Gastroesophageal sphincter (tissue), 4 donors: ENCODE data around the gene GSTCD. TPM values are rescaled to one million over a fixed set of nuclear protein-coding genes. Genes with fewer than 3 reads are reported as not detected.
A peak's percentile ranks its signal among the peaks of the same experiment; 100 is the strongest.

Experiments
- ATAC-seq: fragments of 150-250 bp; one replicate; pipeline ENCODE4 v1.9.1; 2016; ENCODE audit warnings: mild to moderate bottlenecking, moderate library complexity
- H3K27ac ChIP-seq, 4 donors: fragments of 200-600 bp; sonication (generic) in 3 of 4; 1 replicate in 3 of 4; 2 replicates in 1 of 4; pipeline ENCODE4 v1.5.1; 2016 to 2019
- H3K27me3 ChIP-seq: fragments of 200-600 bp; sonication (generic); one replicate; pipeline ENCODE4 v1.5.1; 2019
- H3K36me3 ChIP-seq, 2 donors: fragments of 200-600 bp; sonication (generic); one replicate each; pipeline ENCODE4 v1.5.1; 2019; ENCODE audit warnings: control low read depth in 1 of 2
- H3K4me1 ChIP-seq, 3 donors: fragments of 200-600 bp; sonication (generic); 1 replicate in 2 of 3; 2 replicates in 1 of 3; pipeline ENCODE4 v1.5.1; 2016 to 2019; ENCODE audit warnings: control low read depth in 2 of 3
- H3K4me3 ChIP-seq, 2 donors: fragments of 200-600 bp; sonication (generic); one replicate each; pipeline ENCODE4 v1.5.1; 2019; ENCODE audit warnings: mild to moderate bottlenecking in 1 of 2, moderate library complexity in 1 of 2
- H3K9me3 ChIP-seq, 3 donors: fragments of 200-600 bp; sonication (generic); one replicate each; pipeline ENCODE4 v1.5.1; 2017 to 2019; ENCODE audit warnings: control low read depth in 2 of 3
- EP300 ChIP-seq: sonication (generic); formaldehyde crosslinking; IDR thresholded peaks from one replicate; pipeline ENCODE4 v1.6.1; 2017; ENCODE audit warnings: antibody characterized with exemption, mild to moderate bottlenecking
- POLR2A ChIP-seq, 2 donors: fragments of 450-650 bp; IDR thresholded peaks; one replicate each; pipeline ENCODE4 v1.6.1; 2017; ENCODE audit warnings: antibody characterized with exemption in 2 of 2, mild to moderate bottlenecking in 2 of 2, moderate library complexity in 1 of 2
- POLR2AphosphoS5 ChIP-seq: sonication (generic); formaldehyde crosslinking; IDR thresholded peaks from one replicate; pipeline ENCODE4 v1.6.1; 2017; ENCODE audit warnings: antibody characterized with exemption
- WGBS, 2 donors: methylation state at CpG; one replicate each; pipeline ENCODE4 v1.1.5; 2018; ENCODE audit warnings: low coverage in 1 of 2; 5-methylcytosine and 5-hydroxymethylcytosine counted together
- total RNA-seq, 4 donors: library from RNA; depleted of rRNA; stranded (reverse); fragments of >200 nt; gene quantifications; one replicate each; pipeline ENCODE4 v1.1.0, GENCODE V29; 2016
- TF ChIP-seq, protein P1 (sequence below), 4 experiments: fragments of 200-600 bp in 2 of 4; fragments of 450-650 bp in 2 of 4; sonication (generic) in 1 of 4; IDR thresholded peaks; one replicate each; pipeline ENCODE4 v1.5.1; 2017 to 2019; ENCODE audit warnings: antibody characterized with exemption in 4 of 4, mild to moderate bottlenecking in 2 of 4, moderate library complexity in 2 of 4

The GSTCD gene
- total RNA-seq, 4 donors from 2014 or later, result 11.1 to 12.9 (median 12.2) TPM

DNA sequence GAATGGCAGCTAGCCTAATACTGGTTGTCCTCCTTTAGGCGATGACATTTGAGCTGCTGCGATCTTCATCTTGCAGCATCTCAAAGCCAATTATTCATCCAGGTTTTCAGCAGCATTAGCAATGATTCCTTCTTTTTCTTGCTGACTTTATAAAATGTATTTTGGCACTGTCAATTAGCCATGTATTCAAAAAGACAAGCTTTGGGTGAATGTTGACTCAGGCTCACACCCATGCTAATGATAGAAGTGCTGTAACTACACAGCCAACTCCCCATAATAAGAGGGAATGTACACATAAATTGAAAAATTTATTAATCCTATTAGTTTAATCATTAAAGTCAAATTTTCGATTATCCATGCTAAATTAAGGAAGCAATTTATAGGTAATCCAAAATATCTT, 162.4 kb downstream of the GSTCD start:
- ATAC-seq, result no peak
- Histone ChIP-seq H3K4me3 (no peak overlapping the region), H3K27ac (no peak overlapping the region), H3K4me1 (peaks cover 0 to 11% (median 0%) of the 10 kb centered on the region in 3 donors), H3K36me3 (no peaks in the 10 kb centered on the region), H3K9me3 (no peaks in the 10 kb centered on the region), H3K27me3 (no peaks in the 10 kb centered on the region)
- 79 to 87% methylated on average over 1 to 3 of the region's 3 CpGs for WGBS, 2 donors
- TF ChIP-seq POLR2A (IDR thresholded peaks at IDR 0.05), result no peak
- TF ChIP-seq, protein P1, sequence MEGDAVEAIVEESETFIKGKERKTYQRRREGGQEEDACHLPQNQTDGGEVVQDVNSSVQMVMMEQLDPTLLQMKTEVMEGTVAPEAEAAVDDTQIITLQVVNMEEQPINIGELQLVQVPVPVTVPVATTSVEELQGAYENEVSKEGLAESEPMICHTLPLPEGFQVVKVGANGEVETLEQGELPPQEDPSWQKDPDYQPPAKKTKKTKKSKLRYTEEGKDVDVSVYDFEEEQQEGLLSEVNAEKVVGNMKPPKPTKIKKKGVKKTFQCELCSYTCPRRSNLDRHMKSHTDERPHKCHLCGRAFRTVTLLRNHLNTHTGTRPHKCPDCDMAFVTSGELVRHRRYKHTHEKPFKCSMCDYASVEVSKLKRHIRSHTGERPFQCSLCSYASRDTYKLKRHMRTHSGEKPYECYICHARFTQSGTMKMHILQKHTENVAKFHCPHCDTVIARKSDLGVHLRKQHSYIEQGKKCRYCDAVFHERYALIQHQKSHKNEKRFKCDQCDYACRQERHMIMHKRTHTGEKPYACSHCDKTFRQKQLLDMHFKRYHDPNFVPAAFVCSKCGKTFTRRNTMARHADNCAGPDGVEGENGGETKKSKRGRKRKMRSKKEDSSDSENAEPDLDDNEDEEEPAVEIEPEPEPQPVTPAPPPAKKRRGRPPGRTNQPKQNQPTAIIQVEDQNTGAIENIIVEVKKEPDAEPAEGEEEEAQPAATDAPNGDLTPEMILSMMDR (IDR thresholded peaks at IDR 0.05), result no peak
- TF ChIP-seq POLR2AphosphoS5, result no peak
- TF ChIP-seq EP300, result no peak

DNA sequence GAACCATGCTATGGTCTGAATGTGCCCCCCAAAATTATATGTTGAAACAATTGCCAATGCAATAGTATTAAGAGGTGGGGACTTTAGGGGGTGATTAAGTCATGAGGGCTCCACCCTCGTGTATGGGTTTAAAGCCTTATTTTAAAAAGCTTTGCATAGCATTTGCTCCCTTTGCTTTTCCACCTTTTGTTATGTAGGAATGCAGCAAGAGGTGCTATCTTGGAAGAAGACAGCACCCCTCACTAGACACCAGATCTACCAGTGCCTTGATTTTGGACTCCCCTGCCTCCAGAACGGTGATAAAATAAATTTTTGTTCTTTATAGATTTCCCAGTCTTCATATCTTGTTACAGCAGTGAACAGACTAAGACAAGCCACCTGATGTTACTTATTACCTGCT, 163.4 kb downstream of the GSTCD start:
- peaks cover 0 to 11% (median 0%) of the 10 kb centered on the region in 3 donors for H3K4me1 ChIP-seq
- WGBS, 2 donors, result 56 to 67% methylated on average over 1 to 2 of the region's 2 CpGs
- H3K36me3 ChIP-seq, result no peaks in the 10 kb centered on the region
- ATAC-seq, result no peak
- no peak overlapping the region for H3K4me3 ChIP-seq
- no peaks in the 10 kb centered on the region for H3K27me3 ChIP-seq
- no peak overlapping the region for H3K27ac ChIP-seq
- TF ChIP-seq EP300 (no peak), POLR2A (IDR thresholded peaks at IDR 0.05) (no peak), POLR2AphosphoS5 (no peak)
- TF ChIP-seq, protein P1 (IDR thresholded peaks at IDR 0.05), result no peak
- no peaks in the 10 kb centered on the region for H3K9me3 ChIP-seq

DNA sequence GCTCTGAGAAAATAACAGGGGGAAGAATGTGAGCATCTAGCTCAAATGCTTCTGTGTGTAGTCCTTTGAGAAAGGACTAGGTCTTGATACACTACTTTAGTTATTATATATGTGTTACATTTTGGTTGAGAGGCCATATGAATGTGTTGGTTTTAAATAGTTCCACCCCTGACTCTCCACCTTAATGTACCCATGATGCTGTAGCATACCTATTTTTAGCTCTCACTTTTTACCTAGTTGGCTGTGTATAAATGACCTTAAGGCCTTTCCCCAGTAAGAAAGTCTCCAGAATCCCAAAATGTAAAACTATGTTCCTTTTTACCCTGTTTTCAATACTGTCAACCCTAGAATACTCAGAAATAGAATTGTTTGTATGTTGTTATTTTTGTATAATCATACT, 166.6 kb downstream of the GSTCD start:
- TF ChIP-seq EP300 (no peak), POLR2AphosphoS5 (no peak), POLR2A (IDR thresholded peaks at IDR 0.05) (no peak)
- TF ChIP-seq, protein P1 (IDR thresholded peaks at IDR 0.05), result no peak
- Histone ChIP-seq H3K9me3 (no peaks in the 10 kb centered on the region), H3K27me3 (no peaks in the 10 kb centered on the region), H3K4me3 (no peak overlapping the region), H3K36me3 (no peaks in the 10 kb centered on the region), H3K4me1 (peaks cover 0 to 22% (median 0%) of the 10 kb centered on the region in 3 donors), H3K27ac (peak overlapping the region in 2 of 4 donors; percentile 7)
- no peak for ATAC-seq

DNA sequence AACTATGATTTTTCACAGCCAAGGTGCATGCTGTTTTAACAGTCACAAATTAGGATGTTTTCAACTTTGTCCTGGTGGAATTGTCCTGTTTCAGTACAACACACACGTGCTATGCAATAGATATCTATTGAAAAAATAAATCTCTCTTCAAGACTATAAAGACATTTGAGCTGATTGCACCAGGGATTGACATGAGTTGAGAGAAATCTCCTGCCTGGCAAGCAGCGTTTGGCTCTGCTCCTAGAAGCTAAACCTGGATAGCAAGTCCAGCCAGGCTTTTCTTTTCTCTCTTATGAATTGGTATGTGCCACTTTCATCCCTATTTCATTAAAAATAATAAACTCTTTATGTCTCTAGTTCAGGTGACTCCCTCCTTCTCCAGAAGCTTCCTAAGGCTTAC, 170.1 kb downstream of the GSTCD start:
- no peak for ATAC-seq
- Histone ChIP-seq H3K4me1 (peaks cover 0 to 22% (median 0%) of the 10 kb centered on the region in 3 donors), H3K27me3 (no peaks in the 10 kb centered on the region), H3K4me3 (no peak overlapping the region), H3K36me3 (no peaks in the 10 kb centered on the region), H3K27ac (no peak overlapping the region), H3K9me3 (no peaks in the 10 kb centered on the region)
- no peak for TF ChIP-seq POLR2AphosphoS5
- TF ChIP-seq EP300, result no peak
- TF ChIP-seq, protein P1 (IDR thresholded peaks at IDR 0.05), result no peak
- no peak for TF ChIP-seq POLR2A (IDR thresholded peaks at IDR 0.05)
- WGBS, 2 donors, result 34 to 45% methylated on average over 2 of the region's 2 CpGs

DNA sequence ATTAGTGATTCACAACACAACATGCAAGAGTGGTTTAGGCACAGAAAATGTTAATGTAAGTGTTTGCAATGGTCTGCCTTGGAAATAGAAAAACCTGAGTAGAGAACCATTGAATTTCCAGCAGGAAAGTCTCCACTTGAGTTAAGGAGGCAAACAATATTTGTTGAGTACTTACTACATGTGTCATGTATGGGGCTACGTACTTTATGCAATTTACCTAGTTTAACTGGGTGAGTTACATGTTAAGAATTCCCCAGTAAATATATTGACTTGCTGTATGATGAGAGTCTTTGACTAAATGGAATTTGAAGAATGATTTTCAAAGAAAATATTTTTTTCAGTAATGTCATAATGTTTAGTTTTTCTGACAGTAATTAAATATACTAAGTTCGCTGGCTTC, 178.9 kb downstream of the GSTCD start:
- no peak overlapping the region for H3K4me3 ChIP-seq
- H3K4me1 ChIP-seq, result peaks cover 0 to 14% (median 0%) of the 10 kb centered on the region in 3 donors
- peak overlapping the region in 3 of 4 donors; percentile 4 to 48 (median 22) for H3K27ac ChIP-seq
- H3K9me3 ChIP-seq, result no peaks in the 10 kb centered on the region
- 34 to 75% methylated on average over 2 of the region's 2 CpGs for WGBS, 2 donors
- no peak for ATAC-seq
- H3K36me3 ChIP-seq, result no peaks in the 10 kb centered on the region
- no peaks in the 10 kb centered on the region for H3K27me3 ChIP-seq
- TF ChIP-seq POLR2A (IDR thresholded peaks at IDR 0.05) (no peak), EP300 (no peak), POLR2AphosphoS5 (no peak)
- TF ChIP-seq, protein P1 (IDR thresholded peaks at IDR 0.05), result no peak
